NCI-H2227 (cell line): ENCODE data around the gene PAGE3.
A peak's percentile ranks its signal among the peaks of the same experiment; 100 is the strongest.

Experiments
- DNase-seq: peaks from one replicate; lab custom pipeline; 2025; ENCODE audit not compliant: unreplicated experiment; lab: John Stamatoyannopoulos, UW

PAGE3 gene

DNA sequence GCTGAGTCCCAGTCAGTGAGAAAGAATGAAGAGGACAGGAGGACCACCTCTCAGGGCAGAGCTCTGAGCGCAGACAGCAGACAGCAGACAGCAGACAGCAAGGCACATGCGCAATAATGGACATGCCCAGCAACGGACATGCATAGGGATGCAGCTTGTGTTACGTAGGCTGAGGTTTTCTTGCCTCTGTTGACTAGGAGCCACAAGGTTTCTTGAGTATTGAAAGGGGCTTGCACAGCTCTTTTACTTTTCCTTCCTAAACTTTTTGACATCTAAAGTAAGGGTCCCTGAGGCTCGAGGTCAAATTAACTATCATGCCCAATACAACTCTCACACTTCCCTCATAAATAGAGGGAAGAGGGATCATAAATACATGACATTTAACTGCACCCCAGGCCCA, at the start of gene PAGE3:
TSS of gene PAGE3 (minus strand) at position 101 of the 400 bp plus-strand sequence. CDS start 1,013 bp downstream, outside the sequence.
- no peak for DNase-seq

DNA sequence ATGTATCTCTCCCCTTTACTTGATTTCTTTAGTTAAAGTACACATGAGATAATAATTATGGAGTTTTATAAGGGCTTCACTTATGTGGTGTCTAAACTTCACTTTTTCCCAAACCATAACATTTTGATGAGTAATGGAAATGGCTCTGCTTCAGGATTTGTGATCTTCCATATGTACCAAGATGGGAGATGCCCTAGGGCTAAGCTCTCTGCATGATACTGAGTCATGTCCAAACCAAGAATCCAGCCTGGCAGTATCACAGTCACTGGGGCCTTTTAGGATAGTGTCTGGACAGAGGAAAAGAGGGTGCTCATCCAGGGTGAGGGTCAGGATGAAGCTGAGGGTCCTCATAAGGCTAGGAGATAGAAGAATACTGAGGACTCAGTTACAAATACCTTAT, 47.9 kb upstream of the PAGE3 start:
- DNase-seq, result no peak

GRCh38 chrX:55290963-55291362, 26.2 kb upstream of the PAGE3 start:
- DNase-seq, result no peak

GRCh38 chrX:55279832-55280231, 15.1 kb upstream of the PAGE3 start:
- peak; percentile 12 for DNase-seq

- DNase-seq, result no peak
These were observed 3.9 kb downstream of the PAGE3 start for GRCh38 chrX:55260806-55261205.

DNA sequence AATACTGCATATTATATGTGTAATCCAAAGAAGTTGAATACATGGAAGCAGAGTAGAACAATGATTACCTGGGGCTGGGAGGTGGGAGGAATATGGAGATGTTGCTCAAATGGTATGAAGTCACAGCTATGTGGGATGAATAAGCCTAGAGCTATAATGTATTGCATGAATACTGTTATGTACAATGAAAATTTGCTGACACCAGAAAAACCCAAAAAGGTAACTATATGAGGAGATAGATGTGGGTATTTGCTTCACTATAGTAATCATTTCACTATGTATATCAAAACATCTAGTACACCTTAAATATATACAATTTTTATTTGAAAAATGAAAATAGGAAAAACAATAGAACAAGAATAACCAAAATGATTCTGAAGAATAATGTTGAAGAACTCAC, 11.2 kb downstream of the PAGE3 start:
- DNase-seq, result no peak

DNA sequence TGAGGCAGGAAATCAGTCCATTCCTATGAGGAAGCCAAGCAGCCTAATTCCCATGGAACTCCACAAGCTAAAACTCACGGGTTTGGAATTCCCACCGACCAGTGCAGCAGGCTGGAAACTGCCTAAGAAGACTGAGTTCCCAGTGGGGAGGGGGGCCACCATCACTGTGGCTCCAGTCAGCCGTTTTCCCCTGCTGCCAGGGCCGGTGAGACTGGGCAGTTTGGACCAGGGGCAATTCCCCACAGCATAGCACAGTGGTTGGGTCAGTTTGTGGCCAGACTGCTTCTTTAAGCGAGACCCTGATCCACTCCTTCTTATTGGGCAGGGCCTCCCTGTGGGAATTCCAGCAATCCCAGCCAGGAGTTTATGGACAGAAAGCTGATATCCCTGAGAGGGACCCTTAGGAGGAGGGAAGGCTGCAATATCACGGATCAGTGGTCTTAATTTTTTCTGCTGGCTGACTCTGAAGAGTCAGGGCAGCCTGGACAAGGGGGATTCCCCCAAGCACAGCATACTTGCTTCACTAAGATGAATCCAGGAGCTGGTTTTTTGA, 23.9 kb downstream of the PAGE3 start:
- no peak for DNase-seq

GRCh38 chrX:55220119-55220794, 44.5 kb downstream of the PAGE3 start, which contains the start of gene PAGE5:
Gene PAGE5 (plus strand): TSS chrX:55220346. CDS start chrX:55221383, 1,037 bp downstream.
- DNase-seq, result peak; percentile 91

- no peak for DNase-seq
These were observed 51.3 kb downstream of the PAGE3 start for GRCh38 chrX:55213381-55213780.

DNA sequence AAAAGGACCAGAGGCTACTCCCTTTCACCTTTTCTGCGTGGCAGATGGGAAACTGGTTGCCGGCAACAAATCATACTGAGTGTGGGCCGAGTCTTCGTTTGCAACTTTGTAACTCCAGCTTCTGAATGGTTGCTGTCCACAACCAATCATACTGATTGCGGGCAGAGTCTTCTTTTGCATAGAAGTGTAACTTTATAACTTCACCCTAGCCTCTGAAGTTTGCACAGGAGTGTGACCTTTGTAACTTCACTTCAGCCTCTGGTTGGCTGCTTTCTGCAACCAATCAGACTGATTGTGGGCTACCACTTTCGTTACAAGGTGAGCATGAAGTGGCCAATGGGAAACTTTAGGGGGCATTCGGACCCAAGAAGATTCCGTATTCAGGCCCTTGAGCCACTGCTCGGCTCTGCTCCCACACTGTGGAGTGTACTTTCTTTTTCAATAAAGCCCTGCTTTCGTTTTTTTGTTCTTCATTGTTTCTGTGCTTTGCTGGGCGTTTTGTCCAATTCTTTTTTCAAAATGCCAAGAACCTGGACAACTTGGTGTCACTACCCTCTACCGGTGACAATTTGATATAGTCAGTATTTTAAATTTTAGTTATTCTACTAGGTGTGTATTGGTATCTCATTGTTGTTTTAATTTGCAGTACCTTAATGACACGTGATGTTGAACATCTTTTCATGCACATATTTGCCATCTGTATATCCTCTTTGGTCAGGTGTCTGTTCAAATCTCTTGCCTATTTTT, 53.6 kb downstream of the PAGE3 start:
- DNase-seq, result peak; percentile 2
